Stimulated activated CD8-positive, alpha-beta memory T cell treated with anti-CD3 and anti-CD28 coated beads, Interleukin-4, amount 100 ng/mL, for 4 hours (primary cell): ENCODE measurements around the gene NDFIP2.

Experiments used
- DNase-seq, 2 donors: peaks; one replicate each; pipeline ENCODE4 v3.0.0-alpha.2; 2020; ENCODE audit warnings: low read depth in 2 of 2, low spot score in 1 of 2

Gene NDFIP2

DNA sequence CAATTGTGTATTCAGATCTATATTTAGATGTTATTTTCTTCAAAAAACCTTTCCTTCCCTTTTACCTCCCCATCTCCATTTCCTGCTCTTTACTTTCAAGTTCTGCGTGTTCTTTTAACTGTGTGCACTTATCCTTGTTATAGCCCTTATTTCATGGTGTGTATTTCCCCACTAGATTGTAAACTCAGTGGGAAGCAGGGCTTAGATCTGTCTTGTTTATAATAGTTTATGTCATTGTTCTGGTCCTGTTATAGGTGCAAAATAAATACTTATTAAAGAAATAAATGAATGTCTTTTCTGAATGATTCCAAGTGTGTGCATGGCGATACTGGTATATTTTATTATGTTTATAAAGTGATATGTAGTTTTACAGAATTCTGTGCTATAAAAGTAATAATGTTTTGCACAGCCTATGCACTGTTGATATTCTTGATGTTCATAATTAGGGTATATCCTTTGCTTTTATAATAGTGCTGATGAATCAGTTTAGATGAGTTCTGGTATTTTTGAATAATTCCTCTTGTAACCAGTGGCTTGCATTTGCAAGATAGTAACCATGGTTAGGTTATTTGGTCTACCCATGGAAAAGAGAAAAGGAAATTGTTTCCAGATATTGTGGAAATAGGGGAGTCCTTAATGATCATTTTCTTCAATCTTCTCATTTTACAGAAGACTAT is 12.1 kb downstream of the NDFIP2 start:
- no peak for DNase-seq

DNA sequence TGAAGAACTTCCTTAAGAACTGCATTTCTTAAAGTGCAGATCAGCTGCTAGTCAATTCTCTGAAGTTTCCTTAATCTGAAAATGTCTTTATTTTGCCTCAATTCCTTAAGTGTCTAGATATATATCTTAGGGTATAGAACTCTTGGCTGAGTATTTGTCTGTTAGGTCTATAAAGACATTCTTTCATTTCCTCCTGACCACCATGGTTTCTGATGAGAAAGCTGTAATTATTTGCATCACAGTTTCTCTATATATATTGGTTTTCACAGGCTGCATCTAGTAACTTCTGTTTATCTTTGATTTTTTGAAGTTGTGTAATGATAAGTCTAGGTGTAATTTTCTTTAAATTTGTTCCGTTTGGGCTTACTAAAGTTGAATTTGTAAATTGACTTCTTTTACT is 15.2 kb downstream of the NDFIP2 start:
- DNase-seq, result no peak

DNA sequence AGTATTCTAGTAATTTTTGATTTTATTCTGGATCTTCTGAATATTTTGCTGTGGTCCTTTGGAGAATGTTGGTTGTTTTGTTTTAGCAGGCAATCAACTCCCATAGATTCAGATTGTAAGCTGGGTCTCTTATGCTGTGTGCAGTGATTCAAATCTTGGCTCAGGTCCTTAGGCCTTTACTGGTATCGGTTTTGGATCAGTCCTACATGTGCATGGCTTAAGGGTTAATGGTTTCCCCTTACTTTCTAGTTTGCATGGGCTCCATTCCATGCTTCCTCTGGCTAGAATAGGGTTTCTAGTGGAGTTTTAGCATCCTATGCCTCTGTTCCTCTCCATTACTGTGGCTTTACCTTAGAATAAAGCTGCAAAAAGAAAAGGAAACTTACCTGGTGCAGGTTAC is 16.1 kb downstream of the NDFIP2 start:
- no peak for DNase-seq

DNA sequence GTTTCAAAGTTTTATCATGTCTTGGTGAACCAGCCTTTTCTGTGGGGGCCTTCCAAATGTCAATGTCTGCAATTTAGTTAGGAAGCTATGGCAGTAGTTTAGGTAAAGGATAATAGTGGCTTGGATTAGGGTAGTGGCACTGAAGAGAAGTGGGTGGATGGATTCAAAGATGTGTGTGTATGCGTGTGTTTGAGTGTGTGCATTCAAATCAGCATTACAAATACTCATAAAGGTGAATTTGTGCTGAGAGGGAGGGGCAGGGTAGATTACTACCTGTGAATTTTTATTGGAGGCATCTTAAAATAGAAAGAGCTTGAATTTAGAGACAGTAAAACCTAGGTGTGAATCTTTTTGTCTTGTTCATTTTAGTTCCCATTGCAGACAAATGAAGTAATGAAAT is 16.9 kb downstream of the NDFIP2 start:
- no peak for DNase-seq

DNA sequence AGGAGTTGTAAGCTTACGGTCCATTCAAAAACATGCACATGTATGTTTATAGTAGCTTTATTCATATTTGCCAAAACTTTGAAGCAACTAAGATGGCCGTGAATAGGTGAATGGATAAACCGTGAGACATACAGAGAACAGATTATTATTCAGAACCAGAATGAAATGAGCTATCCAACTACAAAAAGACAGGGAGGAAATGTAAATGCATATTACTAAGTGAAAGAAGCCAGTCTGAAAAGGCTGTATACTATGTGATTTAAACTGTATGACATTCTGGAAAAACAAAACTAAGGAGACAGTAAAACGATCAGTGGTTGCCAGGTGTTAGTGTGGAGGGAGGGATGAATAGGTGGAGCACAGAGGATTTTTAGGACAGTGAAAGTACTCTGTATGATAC is 19.9 kb downstream of the NDFIP2 start:
- no peak for DNase-seq

GRCh38 chr13:79501538-79502232 is 20.7 kb downstream of the NDFIP2 start:
- no peak for DNase-seq

DNA sequence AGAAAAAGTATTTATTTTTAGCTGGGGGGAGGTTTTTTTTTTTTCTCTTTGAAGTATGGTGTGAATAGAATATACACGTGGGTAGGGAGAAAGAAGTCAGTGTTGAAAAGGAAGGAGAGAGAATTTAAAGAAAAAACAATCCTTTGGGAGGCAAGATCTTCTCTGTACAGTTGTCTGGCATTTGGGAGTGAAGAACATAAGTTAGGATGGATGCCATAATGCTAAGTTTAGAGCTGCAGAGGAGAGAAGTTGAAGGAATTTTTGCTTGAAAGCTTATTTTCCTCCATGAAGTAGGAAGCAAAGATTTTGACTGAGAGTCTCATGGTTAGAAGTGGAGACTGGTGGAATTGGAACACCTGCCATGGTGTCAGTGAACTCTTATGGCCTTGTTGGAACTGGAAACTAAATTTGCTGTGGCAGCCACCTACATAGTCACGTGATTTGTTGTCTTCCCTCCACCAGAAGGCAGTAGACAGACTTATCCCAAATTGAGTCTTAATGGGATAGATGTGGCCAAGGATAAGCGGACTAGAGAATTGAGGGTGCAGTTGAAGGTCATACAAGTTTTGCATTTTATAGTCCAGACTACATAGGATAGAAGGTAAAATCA is 22.0 kb downstream of the NDFIP2 start:
- no peak for DNase-seq

- DNase-seq, result no peak
Measured at GRCh38 chr13:79503473-79504017, 22.6 kb downstream of the NDFIP2 start.

DNA sequence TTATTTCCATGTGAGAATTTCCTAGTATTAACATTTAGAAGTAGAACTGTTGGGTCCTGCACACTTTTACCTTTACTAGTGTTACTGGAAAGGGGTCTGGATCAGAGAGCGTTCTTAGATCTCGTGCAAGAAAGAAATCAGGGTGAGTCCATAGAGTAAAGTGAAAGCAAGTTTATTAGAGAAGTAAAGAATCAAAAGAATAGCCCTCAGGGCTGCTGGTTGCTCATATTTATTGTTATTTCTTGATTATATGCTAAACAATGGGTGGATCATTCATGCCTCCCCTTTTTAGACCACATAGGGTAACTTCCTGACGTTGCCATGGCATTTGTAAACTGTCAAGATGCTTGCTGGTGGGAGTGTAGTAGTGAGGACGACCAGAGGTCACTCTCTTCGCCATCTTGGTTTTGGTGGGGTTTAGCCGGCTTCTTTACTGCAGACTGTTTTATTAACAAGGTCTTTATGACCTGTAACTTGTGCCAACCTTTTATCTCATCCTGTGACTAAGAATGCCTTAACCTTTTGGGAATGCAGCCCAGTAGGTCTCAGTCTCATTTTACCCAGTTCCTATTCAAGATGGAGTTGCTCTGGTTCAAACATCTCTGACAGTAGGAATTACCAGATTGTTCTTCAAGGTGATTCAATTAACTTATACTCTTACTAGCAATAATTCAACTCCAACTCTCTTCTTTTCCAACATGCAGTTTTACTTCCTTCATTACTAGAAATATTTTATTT is 27.4 kb downstream of the NDFIP2 start:
- no peak for DNase-seq

GRCh38 chr13:79511611-79512010 is 30.7 kb downstream of the NDFIP2 start:
- DNase-seq, result no peak

GRCh38 chr13:79512950-79513349 is 32.0 kb downstream of the NDFIP2 start:
- DNase-seq, result no peak

GRCh38 chr13:79516595-79516994 is 35.6 kb downstream of the NDFIP2 start:
- DNase-seq, result no peak

DNA sequence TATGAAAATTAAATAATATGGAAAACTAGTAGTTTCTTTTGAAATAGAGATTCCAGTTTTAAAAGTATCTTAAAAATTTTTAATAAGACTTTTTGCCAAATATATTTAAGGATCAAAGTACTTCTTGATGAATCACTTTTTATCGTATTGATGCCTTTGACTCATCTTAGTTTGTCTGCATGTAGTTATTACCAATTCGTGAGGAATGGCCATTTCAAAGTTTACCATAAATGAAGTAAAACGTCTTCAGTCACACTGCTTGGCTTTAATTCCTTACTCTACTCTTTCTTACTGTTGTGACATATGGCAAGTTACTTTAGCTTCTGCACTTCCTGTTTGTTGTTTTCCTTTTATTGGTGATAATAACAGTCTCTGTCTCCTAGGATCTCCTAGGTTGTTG is 38.3 kb downstream of the NDFIP2 start:
- no peak for DNase-seq

GRCh38 chr13:79522583-79522982 is 41.6 kb downstream of the NDFIP2 start:
- DNase-seq, result no peak

- no peak for DNase-seq
Measured at GRCh38 chr13:79525064-79525857, 44.3 kb downstream of the NDFIP2 start.

GRCh38 chr13:79527698-79528097 is 46.7 kb downstream of the NDFIP2 start:
- DNase-seq, result no peak

GRCh38 chr13:79528356-79528755 is 47.4 kb downstream of the NDFIP2 start:
- no peak for DNase-seq

DNA sequence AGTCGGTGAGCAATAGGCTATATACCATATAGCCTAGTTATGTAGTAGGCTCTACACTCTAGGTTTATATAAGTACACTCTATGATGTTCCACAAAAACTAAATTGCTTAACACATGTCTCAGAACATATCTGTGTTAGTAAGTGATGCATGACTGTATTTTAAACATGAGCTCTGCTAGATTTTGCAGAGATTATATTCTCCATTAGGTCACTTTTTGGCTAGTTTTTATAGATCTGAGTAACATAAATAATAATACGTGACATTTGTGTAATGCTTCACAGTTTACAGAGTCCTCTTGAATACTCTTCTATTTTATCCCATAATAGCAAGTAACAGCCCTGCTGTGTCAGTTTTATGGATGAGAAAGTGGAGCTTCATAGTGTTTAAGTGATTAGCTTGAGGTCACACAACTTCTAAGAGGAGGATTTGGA is 47.8 kb downstream of the NDFIP2 start:
- DNase-seq, result no peak

DNA sequence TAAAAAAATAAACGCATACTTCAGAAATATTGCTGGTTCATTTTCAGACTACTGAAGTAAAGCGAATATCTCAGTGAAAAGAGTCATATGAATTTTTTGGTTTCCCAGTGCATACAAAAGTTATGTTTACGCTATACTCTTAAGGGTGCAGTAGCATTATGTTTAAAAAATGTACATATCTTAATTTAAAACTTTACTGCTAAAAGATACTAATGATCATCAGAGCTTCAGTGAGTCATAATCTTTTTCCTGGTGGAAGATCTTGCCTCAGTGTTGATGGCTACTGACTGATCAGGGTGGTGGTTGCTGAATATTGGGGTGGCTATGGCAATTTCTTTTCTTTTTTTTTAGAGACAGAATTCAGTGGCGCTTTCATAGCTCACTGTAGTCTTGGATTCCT is 48.9 kb downstream of the NDFIP2 start:
- DNase-seq, result no peak

DNA sequence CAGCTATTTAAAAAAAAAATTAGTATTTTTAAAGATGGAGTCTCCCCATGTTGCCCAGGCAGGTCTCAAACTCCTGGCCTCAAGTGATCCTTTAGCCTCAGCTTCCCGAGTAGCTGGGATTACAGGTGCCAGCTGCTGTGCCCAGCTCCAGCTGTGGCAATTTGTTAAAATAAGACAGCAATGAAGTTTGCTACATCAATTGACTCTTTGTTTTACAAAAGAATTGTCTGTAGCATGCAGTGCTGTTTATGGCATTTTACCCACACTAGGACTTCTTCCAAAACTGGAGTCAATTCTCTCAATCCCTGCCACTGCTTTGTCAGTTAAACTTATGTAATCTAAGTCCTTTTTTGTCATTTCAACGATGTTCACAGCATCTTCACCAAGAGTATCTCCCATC is 49.3 kb downstream of the NDFIP2 start:
- DNase-seq, result no peak
